GM23248 (cell line): ENCODE data around the gene UGT2B10. TPM values are rescaled to one million over a fixed set of nuclear protein-coding genes. Genes with fewer than 3 reads are reported as not detected.
"Not testable (repeated sequence)": the region's sequence is repeated elsewhere in the genome, so short reads cannot be mapped to it uniquely, and the experiment has no call there.

Source experiments
- DNase-seq: peaks from one replicate; pipeline ENCODE4 v3.0.0-alpha.2; 2015
- H2AFZ ChIP-seq: fragments of 200-600 bp; sonication (generic); 2 replicates; pipeline ENCODE4 v1.6.1; 2016; ENCODE audit warnings: antibody characterized with exemption
- H3F3A ChIP-seq: fragments of 200-600 bp; sonication (generic); 2 replicates; pipeline ENCODE4 v1.6.1; 2016; ENCODE audit warnings: mild to moderate bottlenecking, antibody characterized with exemption, mixed run types; ENCODE audit not compliant: insufficient read depth
- H3K27ac ChIP-seq: fragments of 200-600 bp; sonication (generic); 2 replicates; pipeline ENCODE4 v1.5.1; 2016; ENCODE audit warnings: mild to moderate bottlenecking
- H3K27me3 ChIP-seq: fragments of 200-600 bp; sonication (generic); replicated peaks from 2 replicates; pipeline ENCODE4 v1.6.1; 2016; ENCODE audit warnings: mild to moderate bottlenecking; ENCODE audit not compliant: insufficient read depth
- H3K36me3 ChIP-seq: fragments of 200-600 bp; sonication (generic); 2 replicates; pipeline ENCODE4 v1.6.1; 2016; ENCODE audit warnings: low read depth, mild to moderate bottlenecking
- H3K4me1 ChIP-seq: fragments of 200-600 bp; sonication (generic); 2 replicates; pipeline ENCODE4 v1.6.1; 2016; ENCODE audit warnings: mild to moderate bottlenecking; ENCODE audit not compliant: insufficient read depth
- H3K4me2 ChIP-seq: fragments of 200-600 bp; sonication (generic); one replicate; pipeline ENCODE4 v1.6.1; 2016; ENCODE audit warnings: mild to moderate bottlenecking; ENCODE audit not compliant: unreplicated experiment
- H3K4me3 ChIP-seq: fragments of 200-600 bp; sonication (generic); 2 replicates; pipeline ENCODE4 v1.5.1; 2016; ENCODE audit warnings: mild to moderate bottlenecking
- H3K79me2 ChIP-seq: fragments of 200-600 bp; sonication (generic); 2 replicates; pipeline ENCODE4 v1.6.1; 2016; ENCODE audit warnings: mild to moderate bottlenecking; ENCODE audit not compliant: insufficient read depth
- H3K9ac ChIP-seq: fragments of 200-600 bp; sonication (generic); 2 replicates; pipeline ENCODE4 v1.6.1; 2016; ENCODE audit warnings: mild to moderate bottlenecking
- H3K9me2 ChIP-seq: fragments of 200-600 bp; sonication (generic); 2 replicates; pipeline ENCODE4 v1.6.1; 2016; ENCODE audit warnings: mixed run types, mild to moderate bottlenecking, moderate library complexity; ENCODE audit not compliant: insufficient read depth
- H3K9me3 ChIP-seq: fragments of 200-600 bp; sonication (generic); one replicate; pipeline ENCODE4 v1.6.1; 2017; ENCODE audit warnings: low read depth
- H4K20me1 ChIP-seq: fragments of 200-600 bp; sonication (generic); 2 replicates; pipeline ENCODE4 v1.6.0; 2016; ENCODE audit not compliant: insufficient read depth
- EZH2 ChIP-seq: fragments of 200-600 bp; sonication (generic); IDR thresholded peaks from 2 replicates; pipeline ENCODE4 v1.6.1; 2018; ENCODE audit warnings: antibody characterized with exemption, mild to moderate bottlenecking; ENCODE audit not compliant: insufficient read depth, poor library complexity, severe bottlenecking
- EZH2phosphoT487 ChIP-seq: fragments of 200-600 bp; sonication (generic); IDR thresholded peaks from 2 replicates; pipeline ENCODE4 v1.6.1; 2018; ENCODE audit warnings: antibody characterized with exemption, moderate library complexity, mild to moderate bottlenecking, low read depth; ENCODE audit not compliant: insufficient read depth
- WGBS, 2 experiments: methylation state at CpG; one replicate each; pipeline ENCODE4 v1.1.6; 2015 to 2017; ENCODE audit warnings: low lambda C conversion rate in 2 of 2, low coverage in 1 of 2; ENCODE audit errors: missing lambda C conversion rate in 2 of 2; 5-methylcytosine and 5-hydroxymethylcytosine counted together
- in situ Hi-C: fragments of 300-500 bp; cut with MboI; formaldehyde crosslinking; loops from 2 replicates; pipeline ENCODE4 v1.15.0; 2020
- polyA plus RNA-seq: library from polyadenylated mRNA; unstranded; fragments of >200 nt; fragmentation: Nextera tagmentation; extraction: Ambion mirVana; gene quantifications from 2 replicates; pipeline ENCODE4 v1.2.1, GENCODE V29; 2016
- total RNA-seq: library from RNA; depleted of rRNA; stranded (reverse); fragments of >200 nt; shearing (Covaris generic); gene quantifications from 2 replicates; pipeline ENCODE4 v1.2.3, GENCODE V29; 2014

UGT2B10 gene
- total and polyA plus RNA-seq, 2 experiments from 2014 or later = not detected

DNA sequence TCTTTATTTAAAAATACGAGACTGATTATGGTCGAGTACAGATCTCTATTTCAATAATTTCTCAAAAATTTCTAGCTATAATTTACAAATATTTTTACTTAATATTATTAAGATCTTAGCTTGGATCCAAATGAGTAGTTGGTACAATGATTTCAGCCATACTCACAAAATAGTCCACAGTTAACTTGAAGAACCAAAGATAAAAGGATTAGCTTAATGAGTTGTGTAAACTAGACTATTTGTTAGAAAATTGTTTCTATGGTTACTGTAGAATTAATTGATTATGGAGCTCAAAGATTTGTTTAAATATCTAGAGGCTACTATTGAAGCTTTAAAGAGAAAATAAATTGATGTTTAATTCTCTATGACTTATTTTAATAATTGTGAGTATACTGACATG lies 1.6 kb downstream of the UGT2B10 start:
- H3K4me1 ChIP-seq = no peaks in the 10 kb centered on the region
- H3K79me2 ChIP-seq = no peaks in the 10 kb centered on the region
- H3K36me3 ChIP-seq = no peaks in the 10 kb centered on the region
- no peaks in the 10 kb centered on the region for H4K20me1 ChIP-seq
- in situ Hi-C loops = no loop called here
- no peak overlapping the region for H3K4me3 ChIP-seq
- no peaks in the 10 kb centered on the region for H3K9me3 ChIP-seq
- DNase-seq = no peak
- H3K9me2 ChIP-seq = no peaks in the 10 kb centered on the region
- no peak overlapping the region for H3K4me2 ChIP-seq
- no peak overlapping the region for H3K9ac ChIP-seq
- TF ChIP-seq EZH2 (no peak), EZH2phosphoT487 (no peak)
- H3K27ac ChIP-seq = no peak overlapping the region
- 8 to 17% methylated on average over 2 of the region's 2 CpGs for WGBS, 2 experiments
- H2AFZ ChIP-seq = no peak overlapping the region
- H3K27me3 ChIP-seq = no peaks in the 10 kb centered on the region
- H3F3A ChIP-seq = no peaks in the 10 kb centered on the region

GRCh38 chr4:68818030-68818462 lies 2.3 kb downstream of the UGT2B10 start:
- H3K4me3 ChIP-seq, H3K9ac ChIP-seq, H3F3A ChIP-seq, H3K79me2 ChIP-seq, in situ Hi-C loops, H2AFZ ChIP-seq, H3K36me3 ChIP-seq, H3K4me2 ChIP-seq, H3K9me3 ChIP-seq, H3K9me2 ChIP-seq, H3K27me3 ChIP-seq, DNase-seq, H4K20me1 ChIP-seq, H3K27ac ChIP-seq, H3K4me1 ChIP-seq: not testable (repeated sequence)
- WGBS, 2 experiments = 14 to 15% methylated on average over 3 of the region's 3 CpGs

- in situ Hi-C loops = no loop called here
- Histone ChIP-seq H3K9me2 (no peaks in the 10 kb centered on the region), H3K27me3 (no peaks in the 10 kb centered on the region), H3K27ac (no peak overlapping the region), H3K9ac (no peak overlapping the region), H3K79me2 (no peaks in the 10 kb centered on the region), H3K9me3 (no peaks in the 10 kb centered on the region), H3K36me3 (no peaks in the 10 kb centered on the region), H3K4me1 (no peaks in the 10 kb centered on the region), H3F3A (no peaks in the 10 kb centered on the region), H2AFZ (no peak overlapping the region), H4K20me1 (no peaks in the 10 kb centered on the region), H3K4me3 (no peak overlapping the region), H3K4me2 (no peak overlapping the region)
- TF ChIP-seq EZH2phosphoT487 = no peak
- no peak for TF ChIP-seq EZH2
- no peak for DNase-seq
These were observed 15.8 kb downstream of the UGT2B10 start for GRCh38 chr4:68831642-68832041.

- no peak overlapping the region for H3K27ac ChIP-seq
- no peak overlapping the region for H3K4me2 ChIP-seq
- H2AFZ ChIP-seq = no peak overlapping the region
- no peak overlapping the region for H3K9ac ChIP-seq
- H3K79me2 ChIP-seq = no peaks in the 10 kb centered on the region
- DNase-seq = no peak
- 5 to 6% methylated on average over 3 of the region's 3 CpGs for WGBS, 2 experiments
- no peaks in the 10 kb centered on the region for H3F3A ChIP-seq
- in situ Hi-C loops = no loop called here
- no peaks in the 10 kb centered on the region for H3K9me2 ChIP-seq
- no peak overlapping the region for H3K4me3 ChIP-seq
- H3K4me1 ChIP-seq = no peaks in the 10 kb centered on the region
- H3K27me3 ChIP-seq = no peaks in the 10 kb centered on the region
- TF ChIP-seq EZH2phosphoT487 (no peak), EZH2 (no peak)
- H4K20me1 ChIP-seq = no peaks in the 10 kb centered on the region
- H3K36me3 ChIP-seq = no peaks in the 10 kb centered on the region
- H3K9me3 ChIP-seq = no peaks in the 10 kb centered on the region
These were observed 34.5 kb downstream of the UGT2B10 start for GRCh38 chr4:68850293-68850692.

- 0 to 7% methylated on average over 2 of the region's 2 CpGs for WGBS, 2 experiments
- Histone ChIP-seq H3K79me2 (no peaks in the 10 kb centered on the region), H3K4me1 (no peaks in the 10 kb centered on the region), H3K9me2 (no peaks in the 10 kb centered on the region), H3K9ac (no peak overlapping the region), H3K4me2 (no peak overlapping the region), H3F3A (no peaks in the 10 kb centered on the region), H3K27ac (no peak overlapping the region), H3K36me3 (no peaks in the 10 kb centered on the region), H3K4me3 (no peak overlapping the region), H3K27me3 (no peaks in the 10 kb centered on the region), H3K9me3 (no peaks in the 10 kb centered on the region), H2AFZ (no peak overlapping the region), H4K20me1 (no peaks in the 10 kb centered on the region)
- in situ Hi-C loops = no loop called here
- no peak for TF ChIP-seq EZH2phosphoT487
- no peak for TF ChIP-seq EZH2
- no peak for DNase-seq
These were observed 40.0 kb downstream of the UGT2B10 start for GRCh38 chr4:68855771-68856170.
